Stomach (tissue), 4 donors: ENCODE measurements around the gene GALK1.

ENCODE experiments used
- POLR2A ChIP-seq, 4 donors: fragments of 450-650 bp; IDR thresholded peaks; one replicate each; pipeline ENCODE4 v1.6.1; 2016; ENCODE audit warnings: antibody characterized with exemption in 4 of 4, control low read depth in 2 of 4, mild to moderate bottlenecking in 1 of 4, moderate library complexity in 1 of 4
- POLR2AphosphoS5 ChIP-seq, 3 donors: sonication (generic); formaldehyde crosslinking; IDR thresholded peaks; one replicate each; pipeline ENCODE4 v1.6.1; 2016; ENCODE audit warnings: antibody characterized with exemption in 3 of 3
- TF ChIP-seq, protein P1 (sequence below), 7 experiments: fragments of 450-650 bp in 4 of 7; fragments of 200-600 bp in 3 of 7; sonication (generic) in 3 of 7; IDR thresholded peaks; one replicate each; pipeline ENCODE4 v1.5.1; 2016 to 2019; ENCODE audit warnings: antibody characterized with exemption in 7 of 7, control low read depth in 2 of 7, mild to moderate bottlenecking in 1 of 7

DNA sequence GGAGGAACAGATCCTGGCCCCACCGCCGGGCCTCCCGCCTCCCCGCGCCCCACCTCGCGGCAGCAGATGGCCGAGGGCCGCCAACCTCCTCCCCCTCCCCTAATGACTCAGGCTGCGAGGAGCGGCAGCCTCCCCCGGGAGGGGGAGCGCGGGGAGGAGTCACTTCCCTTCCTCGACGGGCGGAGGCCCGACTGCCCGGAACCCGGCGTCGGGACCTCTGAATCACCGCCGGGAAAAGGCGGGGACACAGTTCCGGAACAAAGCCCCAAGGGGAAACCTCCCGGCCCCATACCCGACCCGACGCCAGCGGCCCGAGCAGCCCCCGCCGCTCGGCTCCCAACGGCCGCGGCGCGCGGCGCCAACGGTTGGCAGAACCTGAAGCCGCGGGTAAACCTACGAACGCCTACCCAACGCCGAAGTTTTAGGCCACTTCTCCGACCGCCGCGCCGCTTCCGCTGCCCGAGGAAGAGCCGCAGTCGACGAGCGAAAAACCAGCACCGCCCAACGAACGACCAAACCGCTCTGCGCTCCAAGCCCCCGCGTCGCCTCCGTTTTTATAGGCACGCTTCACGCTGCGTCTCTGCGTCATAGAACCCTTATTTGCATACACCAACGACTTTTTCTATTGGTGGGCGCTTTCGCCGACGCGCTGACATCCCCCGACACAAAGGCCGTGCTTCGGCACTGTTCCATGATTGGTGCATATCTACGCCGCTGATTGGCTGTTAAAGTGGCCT is 14.4 kb upstream of the GALK1 start:
- TF ChIP-seq, protein P1, sequence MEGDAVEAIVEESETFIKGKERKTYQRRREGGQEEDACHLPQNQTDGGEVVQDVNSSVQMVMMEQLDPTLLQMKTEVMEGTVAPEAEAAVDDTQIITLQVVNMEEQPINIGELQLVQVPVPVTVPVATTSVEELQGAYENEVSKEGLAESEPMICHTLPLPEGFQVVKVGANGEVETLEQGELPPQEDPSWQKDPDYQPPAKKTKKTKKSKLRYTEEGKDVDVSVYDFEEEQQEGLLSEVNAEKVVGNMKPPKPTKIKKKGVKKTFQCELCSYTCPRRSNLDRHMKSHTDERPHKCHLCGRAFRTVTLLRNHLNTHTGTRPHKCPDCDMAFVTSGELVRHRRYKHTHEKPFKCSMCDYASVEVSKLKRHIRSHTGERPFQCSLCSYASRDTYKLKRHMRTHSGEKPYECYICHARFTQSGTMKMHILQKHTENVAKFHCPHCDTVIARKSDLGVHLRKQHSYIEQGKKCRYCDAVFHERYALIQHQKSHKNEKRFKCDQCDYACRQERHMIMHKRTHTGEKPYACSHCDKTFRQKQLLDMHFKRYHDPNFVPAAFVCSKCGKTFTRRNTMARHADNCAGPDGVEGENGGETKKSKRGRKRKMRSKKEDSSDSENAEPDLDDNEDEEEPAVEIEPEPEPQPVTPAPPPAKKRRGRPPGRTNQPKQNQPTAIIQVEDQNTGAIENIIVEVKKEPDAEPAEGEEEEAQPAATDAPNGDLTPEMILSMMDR (IDR thresholded peaks at IDR 0.05): peak in 1 of 7 experiments; percentile 11
- TF ChIP-seq POLR2AphosphoS5 (IDR thresholded peaks at IDR 0.05): peak; percentile 100
- peak in 2 of 4 donors; percentile 100 for TF ChIP-seq POLR2A (IDR thresholded peaks at IDR 0.05)
